SU-DHL-6 (cell line): Measurements from ENCODE around the gene EXOC7.

Experiments
- EZH2phosphoT487 ChIP-seq: fragments of 200-600 bp; sonication (generic), shearing (Covaris generic); conservative IDR thresholded peaks from 2 replicates; pipeline ENCODE4 v1.6.1; 2018; ENCODE audit warnings: mild to moderate bottlenecking, antibody characterized with exemption, low read length, moderate library complexity, mixed read lengths
- TF ChIP-seq, protein P1 (sequence below): fragments of 200-600 bp; sonication (generic); IDR thresholded peaks from one replicate; pipeline ENCODE4 v1.5.1; 2017; ENCODE audit warnings: antibody characterized with exemption, mild to moderate bottlenecking, low read length, moderate library complexity; ENCODE audit not compliant: insufficient read depth, poor library complexity, severe bottlenecking

DNA sequence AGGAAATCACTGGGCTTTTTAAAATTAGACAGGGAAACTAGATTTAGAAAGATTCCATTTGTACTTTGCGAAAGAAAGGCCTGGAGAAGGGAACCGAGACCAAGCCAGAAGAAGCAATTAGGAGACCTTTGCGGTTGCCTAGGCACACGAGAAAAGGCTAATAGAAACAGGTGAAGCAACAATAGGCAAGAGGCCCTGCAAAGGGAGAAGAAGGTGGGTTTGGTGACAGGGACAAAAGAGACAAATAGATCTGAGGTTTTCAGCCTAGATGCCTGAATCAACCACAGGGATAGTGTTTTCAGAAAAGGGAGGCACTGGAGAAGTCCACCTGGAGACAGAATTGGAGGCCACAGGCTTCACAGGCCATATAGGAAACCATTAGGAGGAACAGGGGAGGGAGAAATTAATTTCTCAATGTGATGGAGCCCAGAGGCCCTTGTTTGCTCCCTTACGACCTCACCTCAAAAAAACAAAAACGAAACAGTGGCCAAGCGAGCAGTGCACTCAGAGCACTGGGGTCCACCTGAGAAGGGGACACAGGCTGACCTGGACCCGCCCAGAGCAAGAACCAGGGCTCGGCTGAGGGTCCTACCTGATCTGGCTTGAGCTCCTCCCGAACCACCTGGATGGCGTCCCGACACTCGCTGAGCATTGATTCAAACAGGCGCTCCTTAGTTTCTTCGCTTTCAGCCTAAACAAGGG, 53.6 kb downstream of the EXOC7 start:
- TF ChIP-seq, protein P1, sequence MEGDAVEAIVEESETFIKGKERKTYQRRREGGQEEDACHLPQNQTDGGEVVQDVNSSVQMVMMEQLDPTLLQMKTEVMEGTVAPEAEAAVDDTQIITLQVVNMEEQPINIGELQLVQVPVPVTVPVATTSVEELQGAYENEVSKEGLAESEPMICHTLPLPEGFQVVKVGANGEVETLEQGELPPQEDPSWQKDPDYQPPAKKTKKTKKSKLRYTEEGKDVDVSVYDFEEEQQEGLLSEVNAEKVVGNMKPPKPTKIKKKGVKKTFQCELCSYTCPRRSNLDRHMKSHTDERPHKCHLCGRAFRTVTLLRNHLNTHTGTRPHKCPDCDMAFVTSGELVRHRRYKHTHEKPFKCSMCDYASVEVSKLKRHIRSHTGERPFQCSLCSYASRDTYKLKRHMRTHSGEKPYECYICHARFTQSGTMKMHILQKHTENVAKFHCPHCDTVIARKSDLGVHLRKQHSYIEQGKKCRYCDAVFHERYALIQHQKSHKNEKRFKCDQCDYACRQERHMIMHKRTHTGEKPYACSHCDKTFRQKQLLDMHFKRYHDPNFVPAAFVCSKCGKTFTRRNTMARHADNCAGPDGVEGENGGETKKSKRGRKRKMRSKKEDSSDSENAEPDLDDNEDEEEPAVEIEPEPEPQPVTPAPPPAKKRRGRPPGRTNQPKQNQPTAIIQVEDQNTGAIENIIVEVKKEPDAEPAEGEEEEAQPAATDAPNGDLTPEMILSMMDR, result no peak
- no peak for TF ChIP-seq EZH2phosphoT487
